GM20431 (cell line): ENCODE data around the gene GABBR2.

Source experiments
- in situ Hi-C: fragments of 300-500 bp; cut with MseI, MboI; formaldehyde crosslinking; loops from one replicate; pipeline ENCODE4 v1.15.0; 2020; ENCODE audit warnings: low sequenced_read_pairs; ENCODE audit not compliant: unreplicated experiment

Gene GABBR2

DNA sequence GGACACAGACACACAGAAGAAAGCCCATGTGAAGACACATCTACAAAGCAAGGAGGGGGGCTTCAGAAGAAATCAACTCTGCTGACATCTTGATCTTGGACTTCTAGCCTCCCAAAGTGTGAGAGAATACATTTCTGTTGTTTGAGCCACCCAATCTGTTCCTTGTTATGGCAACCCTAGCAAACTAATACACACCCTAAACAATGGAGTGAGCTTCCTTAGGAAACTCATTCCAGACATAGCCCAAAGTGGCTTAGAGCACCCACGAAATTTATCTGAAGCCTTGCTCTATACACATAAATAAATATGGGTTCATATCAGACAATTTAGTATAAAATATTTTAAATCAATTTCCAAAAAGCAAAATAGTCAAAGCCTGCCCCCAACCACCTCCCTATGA is 445.7 kb downstream of the GABBR2 start:
- in situ Hi-C loops: loop anchor here (25.0 kb wide), 1 partner anchor 351 kb away; the partner anchor contains the start of gene TRMO

DNA sequence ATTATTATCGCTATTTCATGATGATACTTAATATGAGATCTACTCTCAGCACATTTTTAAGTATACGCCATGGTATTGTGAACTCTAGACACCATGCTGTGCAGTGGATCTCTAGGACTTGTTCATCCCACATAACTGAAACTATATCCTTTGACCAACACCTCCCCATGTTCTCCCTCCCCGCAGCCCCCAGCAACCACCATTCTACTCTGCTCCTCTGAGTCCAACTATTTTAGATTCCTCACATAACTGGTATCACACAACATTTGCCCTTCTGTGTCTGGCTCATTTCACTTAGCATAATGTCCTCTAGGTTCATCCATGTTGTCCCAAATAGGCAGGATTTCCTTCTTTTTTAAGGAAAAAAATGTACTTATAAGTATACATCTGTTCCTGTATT is 446.7 kb downstream of the GABBR2 start:
- in situ Hi-C loops: loop anchor here (25.0 kb wide), 1 partner anchor 350 kb away; the partner anchor contains the start of gene TRMO

DNA sequence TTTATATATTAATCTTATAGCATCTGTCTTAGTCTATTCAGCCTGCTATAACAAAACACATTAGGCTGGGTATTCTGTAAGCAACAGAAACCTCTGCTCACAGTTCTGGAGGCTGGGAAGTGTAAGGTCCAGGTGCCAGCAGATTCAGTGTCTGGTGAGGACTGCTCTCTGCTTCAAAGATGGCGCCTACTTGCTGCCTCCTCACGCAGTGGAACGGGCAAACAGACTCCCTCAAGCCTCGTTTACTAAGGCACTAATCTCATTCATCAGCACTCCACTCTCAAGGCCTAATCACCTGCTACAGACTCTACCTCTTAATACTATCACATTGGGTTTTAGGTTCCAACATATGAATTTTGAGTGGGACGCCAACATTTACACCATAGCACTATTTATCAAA is 448.1 kb downstream of the GABBR2 start:
- in situ Hi-C loops: loop anchor here (25.0 kb wide), 1 partner anchor 348 kb away; the partner anchor contains the start of gene TRMO

DNA sequence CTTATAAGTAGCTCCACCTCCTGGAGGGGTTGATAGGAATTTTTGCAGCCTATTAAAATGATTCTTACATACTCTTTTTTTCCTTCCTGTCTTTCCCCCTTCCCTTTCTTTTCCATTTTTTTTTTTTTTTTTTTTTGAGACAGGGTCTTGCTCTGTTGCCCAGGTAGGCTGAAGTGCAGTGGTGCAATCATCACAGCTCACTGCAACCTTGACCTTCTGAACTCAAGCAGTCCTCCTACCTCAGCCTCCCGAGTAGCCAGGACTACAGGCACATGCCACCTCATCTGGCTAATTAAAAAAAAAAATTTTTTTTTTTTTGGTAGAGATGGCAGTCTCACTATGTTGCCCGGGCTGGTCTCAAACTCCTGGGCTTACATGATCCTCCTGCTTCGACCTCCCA is 448.9 kb downstream of the GABBR2 start:
- in situ Hi-C loops: loop anchor here (10.0 to 25.0 kb wide), 2 partner anchors 185 to 347 kb away; partner anchors contain the start of gene TRMO

DNA sequence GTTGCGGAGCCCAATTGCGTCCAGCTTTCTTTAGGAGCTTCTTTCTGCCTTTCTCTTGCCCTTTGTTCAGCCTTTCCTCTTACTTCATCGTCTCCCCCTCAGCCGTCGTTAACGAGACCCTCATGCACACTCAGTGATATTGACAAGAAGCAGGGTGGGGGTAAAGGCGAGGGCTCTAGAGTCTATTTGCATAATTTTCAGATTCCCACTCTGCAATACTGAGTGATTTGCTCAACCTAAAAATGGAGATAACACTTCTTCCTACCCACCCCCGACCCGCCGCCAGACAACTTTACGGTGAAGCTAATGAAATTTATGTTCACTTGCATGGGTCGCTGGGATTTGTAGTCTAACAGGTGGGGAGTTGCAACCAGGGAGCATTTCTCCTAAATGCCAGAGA is 452.0 kb downstream of the GABBR2 start:
- in situ Hi-C loops: loop anchor here (10.0 to 25.0 kb wide), 2 partner anchors 182 to 344 kb away; partner anchors contain the start of gene TRMO

DNA sequence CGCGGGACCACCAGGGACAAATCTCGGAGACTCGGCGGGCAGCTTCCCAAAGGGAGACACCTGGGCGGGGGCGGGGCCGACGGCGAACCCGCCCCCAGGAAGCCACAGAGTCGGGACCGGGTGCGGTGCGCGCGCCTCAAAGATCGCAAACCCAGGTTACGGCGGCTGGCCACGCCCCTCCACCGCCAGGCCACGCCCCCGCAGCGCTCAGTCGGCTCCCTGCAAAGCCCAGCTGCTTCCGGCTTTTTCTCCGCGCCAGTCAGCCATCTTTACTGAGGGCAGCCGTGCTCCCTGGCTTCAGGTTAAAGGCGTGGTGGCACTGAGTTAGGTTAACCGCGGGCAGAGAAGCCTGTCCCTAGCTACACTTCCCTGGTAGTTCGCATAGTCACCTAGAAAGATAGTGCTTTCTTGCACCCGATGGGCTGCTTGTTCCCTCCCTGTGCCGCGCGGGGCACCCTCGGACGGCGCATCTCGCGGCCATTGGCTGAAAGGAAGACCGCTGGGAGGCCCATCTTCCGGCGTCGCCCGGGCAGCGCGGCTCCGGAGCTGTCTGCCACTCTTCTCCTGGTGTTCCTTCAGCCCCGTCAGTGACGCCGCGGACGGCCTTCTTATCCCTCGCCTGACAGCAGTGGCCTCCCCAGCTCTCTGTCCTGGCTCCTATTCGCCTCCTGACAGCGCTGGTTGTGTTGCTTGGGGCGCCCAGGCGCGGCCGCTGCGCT is 453.0 kb downstream of the GABBR2 start, which contains the start of gene TBC1D2:
TBC1D2 (minus strand) TSS at position 72 of the 719 bp plus-strand sequence. CDS start 108 bp downstream, outside the sequence.
- in situ Hi-C loops: loop anchor here (10.0 to 25.0 kb wide), 2 partner anchors 181 to 343 kb away; partner anchors contain the start of gene TRMO

DNA sequence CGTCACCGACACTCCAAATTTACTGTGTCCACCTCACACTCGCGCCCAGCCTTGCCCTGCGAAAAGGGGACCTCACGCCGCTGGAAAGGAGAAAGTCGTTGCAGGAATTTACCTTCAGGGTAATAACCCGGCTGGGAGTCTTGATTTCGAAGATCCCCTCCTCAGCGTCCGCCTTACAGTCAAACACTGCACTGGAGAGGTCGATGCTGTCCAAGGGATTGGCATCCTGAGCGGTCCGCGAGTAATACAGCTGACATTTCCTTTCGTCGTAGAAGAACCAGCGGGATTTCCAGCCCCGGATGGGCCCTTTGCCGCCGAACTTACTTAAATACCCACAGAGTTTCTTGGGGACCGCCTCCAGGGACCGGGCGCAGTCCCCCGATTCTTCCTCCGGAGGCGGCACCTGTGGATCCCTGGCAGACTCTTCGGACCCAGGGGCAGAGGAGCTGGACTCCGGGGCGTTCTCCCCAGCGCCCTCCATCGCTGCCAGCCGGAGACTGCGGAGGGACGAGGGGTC is 453.6 kb downstream of the GABBR2 start:
- in situ Hi-C loops: loop anchor here (10.0 to 25.0 kb wide), 2 partner anchors 180 to 343 kb away; partner anchors contain the start of gene TRMO

DNA sequence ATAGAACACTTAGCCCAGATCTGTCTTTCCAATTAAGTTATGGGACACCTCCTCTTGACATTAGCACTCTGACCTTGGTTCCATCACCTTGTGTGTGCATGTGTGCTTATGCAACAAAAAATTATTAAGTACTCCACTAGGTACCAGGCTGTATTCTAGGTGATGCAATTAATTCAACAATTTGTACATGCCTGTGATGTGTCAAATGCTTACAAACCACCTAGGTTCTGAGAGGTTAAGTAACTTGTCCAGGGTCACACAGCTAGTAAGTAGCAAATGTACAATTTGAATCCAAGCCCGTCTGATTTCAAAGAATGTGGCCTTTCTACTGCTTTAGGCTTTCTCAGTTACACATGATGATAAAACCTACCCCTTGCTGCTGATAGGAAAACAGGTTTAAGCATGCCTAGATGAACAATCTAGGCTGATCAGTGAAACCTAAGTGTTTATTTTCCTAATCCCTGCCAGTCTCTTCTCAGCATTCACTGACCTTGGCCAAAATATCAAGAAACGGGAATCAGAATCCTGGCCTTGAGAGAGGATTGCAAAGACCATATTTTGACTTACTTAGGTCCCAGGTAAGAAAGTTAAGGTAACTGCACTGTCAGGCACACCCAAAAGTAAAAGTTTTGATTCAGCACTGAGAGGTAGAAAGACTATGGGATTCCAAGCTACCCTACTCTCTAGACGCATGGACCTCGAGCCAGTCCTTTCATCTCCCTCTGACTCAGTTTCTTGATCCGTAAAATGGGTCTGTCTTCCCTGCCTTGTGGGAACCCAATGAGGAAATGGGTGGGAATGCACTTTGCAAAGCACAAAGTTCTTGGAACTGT is 454.3 kb downstream of the GABBR2 start:
- in situ Hi-C loops: loop anchor here (10.0 to 25.0 kb wide), 2 partner anchors 180 to 342 kb away; partner anchors contain the start of gene TRMO

DNA sequence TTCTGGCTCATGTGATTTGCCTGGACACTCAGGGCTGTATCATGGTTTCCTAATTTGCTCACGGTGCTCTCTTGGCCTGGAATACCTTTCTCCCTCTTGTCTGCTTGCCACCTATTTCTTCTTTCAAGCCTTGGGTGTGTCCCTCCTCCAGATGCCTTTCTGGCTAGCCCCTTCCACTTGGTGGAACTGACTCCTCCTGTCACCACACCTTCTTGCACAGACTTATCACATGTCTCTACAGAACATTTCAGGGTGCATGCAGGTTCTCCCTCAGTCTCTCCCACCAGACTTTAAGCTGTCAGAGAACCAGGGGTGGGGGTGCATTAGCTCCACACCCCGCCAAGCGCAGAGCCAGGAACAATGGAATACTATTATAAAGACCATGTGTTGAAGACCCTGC is 455.2 kb downstream of the GABBR2 start:
- in situ Hi-C loops: loop anchor here (10.0 to 25.0 kb wide), 2 partner anchors 179 to 341 kb away; partner anchors contain the start of gene TRMO

DNA sequence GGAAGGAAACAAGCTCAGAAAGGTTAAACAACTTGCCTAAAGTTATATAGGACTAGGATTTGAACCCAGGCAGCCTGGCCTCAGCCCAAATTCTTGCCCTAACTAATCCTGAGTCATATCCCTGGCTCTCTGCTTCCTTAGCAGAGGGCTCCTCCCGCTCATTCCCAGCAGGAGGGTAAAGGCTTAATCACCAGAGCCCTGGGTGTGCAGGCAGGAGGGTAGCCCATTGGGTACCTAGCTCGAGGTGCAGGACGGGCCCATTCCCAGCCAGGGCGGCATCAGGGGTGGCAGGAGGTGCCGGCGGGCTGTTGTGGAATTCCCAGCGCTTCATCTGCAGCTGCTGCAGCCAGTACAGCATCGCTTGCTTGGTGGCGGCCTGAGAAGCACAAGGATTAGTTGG is 457.2 kb downstream of the GABBR2 start:
- in situ Hi-C loops: loop anchor here (10.0 to 25.0 kb wide), 2 partner anchors 177 to 339 kb away; partner anchors contain the start of gene TRMO

DNA sequence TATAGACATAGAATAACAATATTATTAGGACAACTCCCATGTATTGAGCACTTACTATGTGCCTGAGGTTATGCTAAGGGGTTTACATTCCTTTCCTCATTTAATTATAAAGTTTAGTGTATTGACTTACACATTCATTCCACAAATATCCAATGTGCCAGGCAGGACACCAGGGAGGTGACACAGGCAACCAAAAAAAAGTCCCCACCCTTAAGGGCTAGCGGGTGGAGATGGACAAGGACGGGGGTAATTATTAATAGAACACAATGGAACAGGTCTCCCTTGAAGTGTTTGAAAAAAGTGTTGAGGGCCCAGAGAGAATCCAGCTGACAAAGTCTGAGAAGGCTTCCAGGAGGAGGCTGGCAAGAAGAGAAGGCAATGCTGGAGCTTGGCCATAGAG is 459.0 kb downstream of the GABBR2 start:
- in situ Hi-C loops: loop anchor here (10.0 to 25.0 kb wide), 2 partner anchors 175 to 337 kb away; partner anchors contain the start of gene TRMO

DNA sequence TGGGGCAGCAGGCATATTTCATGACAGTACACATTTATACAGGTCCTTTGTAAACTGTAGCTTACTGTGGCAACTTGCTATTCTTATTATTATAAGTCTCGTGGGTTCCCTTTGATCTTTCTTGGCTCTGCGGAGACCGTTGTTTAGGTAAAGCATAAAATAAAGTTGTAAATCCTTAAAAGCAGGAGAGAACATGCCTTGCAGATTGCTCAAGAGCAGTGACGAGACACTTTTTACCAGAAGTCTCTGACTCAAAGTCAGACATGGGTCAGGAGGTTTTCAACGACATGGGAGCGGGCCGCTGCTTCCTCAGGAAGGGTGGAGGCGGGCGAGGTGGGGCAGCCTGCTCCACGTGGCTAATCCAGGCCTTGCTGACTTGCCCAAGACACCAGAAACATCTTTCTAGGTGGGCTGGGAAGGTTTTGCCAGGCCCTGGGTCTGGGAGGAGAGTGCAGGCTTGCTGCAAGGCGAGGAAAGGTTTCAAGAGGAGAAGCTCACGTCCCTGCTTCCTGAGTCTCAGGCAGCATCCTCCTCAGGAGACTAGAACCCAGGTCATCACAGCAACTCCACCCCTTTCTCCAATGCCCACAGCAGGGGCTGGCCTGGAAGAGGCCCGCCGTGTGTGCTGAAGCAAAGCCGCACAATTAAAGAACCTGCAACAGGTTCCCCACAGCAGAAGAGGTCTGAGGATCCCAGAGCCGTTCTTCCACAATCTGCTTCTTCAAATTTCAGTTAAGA is 459.8 kb downstream of the GABBR2 start:
- in situ Hi-C loops: no loop called here

DNA sequence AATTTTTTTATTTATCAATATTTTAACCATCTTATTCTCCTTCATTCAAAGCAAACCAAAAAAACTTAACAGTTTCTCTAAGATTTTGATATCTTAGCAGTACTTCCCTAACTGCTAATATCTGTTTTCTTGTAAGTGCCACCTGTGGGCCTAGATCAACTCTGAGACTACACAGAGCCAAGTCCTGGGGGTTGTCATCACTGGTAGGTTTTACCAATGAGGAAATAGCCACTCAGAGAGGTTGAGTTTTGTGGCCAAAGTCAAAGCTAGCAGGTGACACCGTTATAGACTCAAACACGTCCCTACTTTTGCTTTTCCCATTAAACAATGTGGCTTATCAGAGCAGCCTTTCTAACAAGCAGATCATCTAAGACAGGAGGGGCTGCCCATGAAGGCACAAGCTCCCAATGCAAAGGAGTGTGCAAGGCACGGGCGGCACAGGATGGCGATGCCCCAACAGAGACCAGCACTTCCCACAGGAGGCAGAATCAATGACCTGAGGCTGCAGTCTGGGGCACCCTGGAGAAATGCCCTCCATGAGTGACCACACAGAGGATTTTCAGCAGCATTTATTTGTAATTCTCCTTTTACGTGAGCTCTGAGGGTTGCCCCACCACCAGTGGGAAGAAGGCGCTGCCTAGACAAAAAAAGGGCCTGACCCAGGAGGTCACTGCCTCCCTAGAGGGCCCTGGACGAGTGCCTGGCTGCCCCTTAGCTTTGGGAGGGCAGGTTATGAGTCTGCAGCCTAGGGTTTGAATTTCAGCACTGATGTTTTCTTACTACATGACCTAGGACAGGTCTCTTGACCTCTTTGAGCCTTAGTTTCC is 460.7 kb downstream of the GABBR2 start:
- in situ Hi-C loops: no loop called here

DNA sequence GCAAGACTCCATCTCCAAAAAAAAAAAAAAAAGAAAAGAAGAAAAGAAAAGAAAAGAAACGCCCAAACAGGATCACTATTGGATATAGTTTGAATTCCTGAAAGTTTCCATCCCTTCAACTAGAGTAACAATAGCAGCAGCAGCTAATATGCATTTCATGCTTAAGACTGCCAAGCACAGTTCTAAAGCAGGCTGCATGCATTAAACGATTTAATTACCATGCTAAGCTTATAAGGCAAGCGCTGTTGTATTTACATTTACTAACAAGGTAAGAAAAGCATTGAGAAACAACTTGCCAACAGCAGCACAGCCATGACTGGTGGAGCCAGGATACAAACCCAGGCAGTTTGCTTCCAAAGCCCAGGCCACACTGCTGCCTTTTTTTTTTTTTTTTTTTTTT is 466.3 kb downstream of the GABBR2 start:
- in situ Hi-C loops: no loop called here

DNA sequence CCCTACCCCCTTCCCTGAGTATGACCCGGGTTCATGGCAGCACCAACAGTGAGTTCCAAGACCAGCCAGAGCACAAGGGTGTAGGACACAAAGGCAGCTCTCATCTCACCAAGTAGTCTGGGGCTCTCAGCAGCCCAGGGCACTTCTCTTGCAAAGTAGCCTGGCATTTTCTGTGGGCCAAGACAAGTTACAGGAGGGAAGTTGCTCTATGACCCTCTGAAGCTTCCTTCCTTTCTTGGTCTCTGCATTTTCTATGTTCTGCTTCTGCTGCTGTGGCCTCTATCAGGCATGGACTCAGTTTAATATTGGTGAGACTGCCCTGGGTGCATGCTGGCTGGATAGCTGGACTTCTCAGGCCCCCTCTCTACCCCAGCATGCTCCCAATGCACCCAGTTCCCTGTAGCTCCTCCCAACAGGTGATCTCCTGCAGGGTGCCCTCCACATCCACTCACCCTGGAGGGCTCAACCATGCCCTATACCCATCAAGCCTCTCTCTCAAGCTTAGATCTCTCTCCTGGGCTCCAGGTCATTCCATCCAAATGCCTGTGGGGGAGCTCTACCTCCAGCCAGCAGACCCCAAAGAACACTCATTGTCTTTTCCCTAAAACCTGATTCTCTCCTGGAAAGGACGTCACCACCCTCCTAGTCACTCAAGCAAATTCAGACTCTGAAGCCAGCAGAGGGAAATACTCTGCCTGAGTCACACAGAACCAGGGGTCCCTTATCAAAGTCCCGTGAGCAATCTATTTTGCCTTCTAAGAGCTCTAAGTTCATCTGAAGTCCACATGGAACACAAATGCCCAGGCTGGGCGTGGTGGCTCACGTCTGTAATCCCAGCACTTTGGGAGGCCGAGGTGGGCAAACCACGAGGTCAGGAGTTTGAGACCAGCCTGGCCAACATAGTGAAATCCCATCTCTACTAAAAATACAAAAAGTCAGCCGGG is 467.1 kb downstream of the GABBR2 start:
- in situ Hi-C loops: no loop called here

DNA sequence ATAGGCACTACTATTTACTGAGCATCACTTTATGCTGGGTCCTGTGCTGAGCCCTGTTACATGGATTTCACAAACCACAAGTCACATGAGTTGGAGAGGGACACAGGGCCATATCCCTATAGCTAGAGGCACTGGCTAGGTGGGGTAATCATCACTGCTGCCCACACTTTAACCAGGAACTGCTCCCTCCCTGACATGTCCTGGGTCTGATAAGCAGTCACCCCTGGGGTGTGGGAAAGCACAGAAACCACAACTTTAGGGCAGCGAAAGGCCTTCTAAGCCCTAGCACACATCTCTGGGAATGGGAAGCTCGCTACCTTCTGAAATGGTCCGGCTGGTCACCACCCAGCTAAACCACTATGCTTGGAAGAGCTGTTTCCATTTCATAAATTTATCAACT is 468.3 kb downstream of the GABBR2 start:
- in situ Hi-C loops: no loop called here
